ENCODE data around the gene TMEM185B.

- TF ChIP-seq POLR2AphosphoS5 (IDR thresholded peaks at IDR 0.05; ENCODE audit: insufficient read depth in 1 of 2, low read depth in 1 of 2): no peak
- TF ChIP-seq POLR2A (IDR thresholded peaks at IDR 0.05): no peak
These were observed 21.7 kb upstream of the TMEM185B start for GRCh38 chr2:120244656-120245519.
